Smooth muscle cell (in vitro differentiated cells): Measurements from ENCODE around the gene HADHB. TPM values are rescaled to one million over a fixed set of nuclear protein-coding genes. Genes with fewer than 3 reads are reported as not detected.
"Not testable (repeated sequence)": the region's sequence is repeated elsewhere in the genome, so short reads cannot be mapped to it uniquely, and the experiment has no call there.

Experiments used
- DNase-seq: peaks from one replicate; lab custom pipeline; 2025; ENCODE audit not compliant: unreplicated experiment; lab: John Stamatoyannopoulos, UW
- H2AFZ ChIP-seq: fragments of 200-600 bp; sonication (generic); 2 replicates; pipeline ENCODE4 v1.6.0; 2016; ENCODE audit warnings: antibody characterized with exemption, low read depth, mild to moderate bottlenecking
- H3F3A ChIP-seq: fragments of 200-600 bp; sonication (generic); 2 replicates; pipeline ENCODE4 v1.6.0; 2017; ENCODE audit warnings: antibody characterized with exemption, low read depth
- H3K27ac ChIP-seq: fragments of 200-600 bp; sonication (generic); 2 replicates; pipeline ENCODE4 v1.5.1; 2016; ENCODE audit warnings: low read depth, mild to moderate bottlenecking
- H3K27me3 ChIP-seq: fragments of 200-600 bp; sonication (generic); 2 replicates; pipeline ENCODE4 v1.6.1; 2016; ENCODE audit warnings: low read depth, mild to moderate bottlenecking
- H3K36me3 ChIP-seq: fragments of 200-600 bp; sonication (generic); 2 replicates; pipeline ENCODE4 v1.5.1; 2016; ENCODE audit warnings: low read depth
- H3K4me1 ChIP-seq: fragments of 200-600 bp; sonication (generic); 2 replicates; pipeline ENCODE4 v1.5.1; 2016; ENCODE audit warnings: low read depth
- H3K4me2 ChIP-seq: fragments of 200-600 bp; sonication (generic); 2 replicates; pipeline ENCODE4 v1.6.0; 2016; ENCODE audit warnings: mild to moderate bottlenecking
- H3K4me3 ChIP-seq: fragments of 200-600 bp; sonication (generic); 2 replicates; pipeline ENCODE4 v1.5.1; 2016; ENCODE audit warnings: mild to moderate bottlenecking
- H3K79me2 ChIP-seq: fragments of 200-600 bp; sonication (generic); 2 replicates; pipeline ENCODE4 v1.6.0; 2016; ENCODE audit warnings: low read depth, mild to moderate bottlenecking
- H3K9ac ChIP-seq: fragments of 200-600 bp; sonication (generic); 2 replicates; pipeline ENCODE4 v1.6.0; 2016; ENCODE audit warnings: low read depth
- H3K9me3 ChIP-seq: fragments of 200-600 bp; sonication (generic); replicated peaks from 2 replicates; pipeline ENCODE4 v1.5.1; 2016; ENCODE audit warnings: low read depth
- H4K20me1 ChIP-seq: fragments of 200-600 bp; sonication (generic); 2 replicates; pipeline ENCODE4 v1.6.0; 2016; ENCODE audit warnings: low read depth
- CTCF ChIP-seq: fragments of 200-600 bp; sonication (generic); IDR thresholded peaks from 2 replicates; pipeline ENCODE4 v1.5.1; 2017; ENCODE audit warnings: borderline replicate concordance, mild to moderate bottlenecking, antibody characterized with exemption; ENCODE audit not compliant: insufficient read depth, poor library complexity, severe bottlenecking
- WGBS: methylation state at CpG from one replicate; pipeline ENCODE4 v1.1.7; 2016; ENCODE audit warnings: low lambda C conversion rate; 5-methylcytosine and 5-hydroxymethylcytosine counted together
- polyA plus RNA-seq: library from polyadenylated mRNA; unstranded; fragments of >200 nt; fragmentation: Nextera tagmentation; extraction: Ambion mirVana; gene quantifications from 2 replicates; pipeline ENCODE4 v1.2.1, GENCODE V29; 2016
- total RNA-seq: library from RNA; depleted of rRNA; stranded (reverse); fragments of >200 nt; gene quantifications from 2 replicates; pipeline ENCODE4 v1.2.3, GENCODE V29; 2014

The HADHB gene
- total and polyA plus RNA-seq, 2 experiments from 2014 or later = 70.8 to 96.1 TPM

GRCh38 chr2:26316041-26316440, 71.3 kb downstream of the HADHB start:
- no peak for DNase-seq
- H3K4me2 ChIP-seq = no peak overlapping the region
- no peak for TF ChIP-seq CTCF
- H3K79me2 ChIP-seq = no peaks in the 10 kb centered on the region
- WGBS = 75% methylated on average over 2 of the region's 2 CpGs
- no peak overlapping the region for H3K9ac ChIP-seq
- no peaks in the 10 kb centered on the region for H3K9me3 ChIP-seq
- no peaks in the 10 kb centered on the region for H4K20me1 ChIP-seq
- H3K36me3 ChIP-seq = no peaks in the 10 kb centered on the region
- no peak overlapping the region for H2AFZ ChIP-seq
- H3K4me1 ChIP-seq = no peaks in the 10 kb centered on the region
- peaks cover 11% of the 10 kb centered on the region for H3K27me3 ChIP-seq
- no peak overlapping the region for H3K4me3 ChIP-seq
- H3F3A ChIP-seq = no peaks in the 10 kb centered on the region
- no peak overlapping the region for H3K27ac ChIP-seq

DNA sequence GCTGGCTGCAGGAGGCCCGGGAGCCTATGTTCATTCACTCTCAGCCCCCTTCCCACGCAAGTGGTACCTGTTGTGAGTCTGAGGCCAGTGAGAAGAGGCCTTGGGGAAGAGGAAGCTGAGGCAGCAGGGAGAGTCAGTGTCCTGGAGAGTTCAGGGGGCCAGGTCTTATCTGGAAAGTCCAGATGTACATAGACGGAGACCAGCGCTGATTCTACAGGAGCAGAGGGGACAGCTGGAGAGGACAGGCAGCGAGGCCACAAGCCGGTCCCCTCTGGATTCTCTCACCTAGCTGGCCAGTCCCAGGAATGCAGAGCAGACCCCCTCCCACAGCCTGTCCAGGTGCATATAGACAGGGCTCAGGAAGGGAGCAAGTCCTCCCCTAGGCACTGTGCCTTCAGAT, 72.1 kb downstream of the HADHB start:
- Histone ChIP-seq H3K4me2 (no peak overlapping the region), H3K36me3 (no peaks in the 10 kb centered on the region), H3K9ac (no peak overlapping the region), H4K20me1 (no peaks in the 10 kb centered on the region), H3K27ac (no peak overlapping the region), H3K9me3 (no peaks in the 10 kb centered on the region), H2AFZ (no peak overlapping the region), H3K27me3 (peaks cover 11% of the 10 kb centered on the region), H3K79me2 (no peaks in the 10 kb centered on the region), H3K4me3 (no peak overlapping the region), H3F3A (no peaks in the 10 kb centered on the region), H3K4me1 (no peaks in the 10 kb centered on the region)
- no peak for DNase-seq
- TF ChIP-seq CTCF = no peak
- WGBS = 88% methylated on average over 6 of the region's 6 CpGs

DNA sequence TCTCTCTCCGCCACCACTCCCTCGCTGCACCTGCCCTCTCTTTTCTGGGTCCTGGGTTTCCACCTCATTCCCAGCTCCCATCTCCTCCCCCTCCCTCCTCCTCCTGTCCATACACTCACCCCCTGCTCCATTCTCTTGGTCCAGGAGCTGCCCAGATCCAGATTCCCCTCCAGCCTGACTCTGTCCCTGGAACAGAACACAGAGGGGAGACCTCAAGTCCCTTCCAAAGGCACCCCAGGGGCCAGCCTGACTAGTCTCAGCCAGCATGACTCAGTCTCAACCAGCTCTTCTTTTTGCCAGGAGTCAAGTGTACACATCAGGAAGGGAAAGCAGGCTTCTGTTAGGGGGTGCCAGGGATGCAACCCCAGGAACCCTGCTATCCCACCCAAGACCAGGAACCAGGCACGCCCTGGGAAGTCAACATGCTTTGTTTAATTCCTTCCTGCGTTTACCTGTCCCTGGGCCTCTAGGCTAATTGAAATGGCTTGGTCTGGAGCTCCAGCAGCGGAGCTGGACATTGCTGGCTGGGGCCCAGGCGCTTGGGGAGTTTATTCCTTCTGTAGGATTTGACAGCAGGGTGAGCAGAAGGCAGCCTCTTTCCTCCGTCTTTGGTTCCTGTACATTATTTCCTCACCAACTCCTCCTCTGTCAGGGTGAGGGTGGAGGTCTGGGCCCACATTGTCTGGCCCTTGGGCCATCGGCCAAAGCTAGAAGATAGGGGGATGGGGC, 72.8 kb downstream of the HADHB start:
- H3K27me3 ChIP-seq = peaks cover 11% of the 10 kb centered on the region
- no peaks in the 10 kb centered on the region for H3K4me1 ChIP-seq
- no peak for DNase-seq
- no peak for TF ChIP-seq CTCF
- no peaks in the 10 kb centered on the region for H3F3A ChIP-seq
- H3K9ac ChIP-seq = no peak overlapping the region
- no peaks in the 10 kb centered on the region for H4K20me1 ChIP-seq
- no peak overlapping the region for H3K4me2 ChIP-seq
- H2AFZ ChIP-seq = no peak overlapping the region
- WGBS = 82% methylated on average over 8 of the region's 8 CpGs
- no peak overlapping the region for H3K4me3 ChIP-seq
- H3K27ac ChIP-seq = no peak overlapping the region
- H3K79me2 ChIP-seq = no peaks in the 10 kb centered on the region
- H3K36me3 ChIP-seq = no peaks in the 10 kb centered on the region
- no peaks in the 10 kb centered on the region for H3K9me3 ChIP-seq

GRCh38 chr2:26318950-26319349, 74.2 kb downstream of the HADHB start:
- Histone ChIP-seq H3K9ac (no peak overlapping the region), H3K4me2 (no peak overlapping the region), H3K4me3 (no peak overlapping the region), H3K79me2 (no peaks in the 10 kb centered on the region), H3K9me3 (no peaks in the 10 kb centered on the region), H3K27ac (no peak overlapping the region), H3K36me3 (no peaks in the 10 kb centered on the region), H3K4me1 (no peaks in the 10 kb centered on the region), H4K20me1 (no peaks in the 10 kb centered on the region), H3F3A (no peaks in the 10 kb centered on the region), H3K27me3 (peaks cover 11% of the 10 kb centered on the region), H2AFZ (no peak overlapping the region)
- WGBS = 56% methylated on average over 6 of the region's 6 CpGs
- no peak for DNase-seq
- TF ChIP-seq CTCF = no peak

GRCh38 chr2:26324479-26324878, 79.7 kb downstream of the HADHB start:
- not testable (repeated sequence) for H3K9ac ChIP-seq, H3K27ac ChIP-seq, H3K4me2 ChIP-seq, H3K27me3 ChIP-seq, DNase-seq, H4K20me1 ChIP-seq, H2AFZ ChIP-seq, H3K36me3 ChIP-seq, H3K9me3 ChIP-seq, H3K79me2 ChIP-seq, H3K4me3 ChIP-seq, H3K4me1 ChIP-seq, H3F3A ChIP-seq
